Muscle of arm (tissue), 14 donors: Measurements from ENCODE around the gene PTEN. TPM values are rescaled to one million over a fixed set of nuclear protein-coding genes. Genes with fewer than 3 reads are reported as not detected.
"Not testable (repeated sequence)": the region's sequence is repeated elsewhere in the genome, so short reads cannot be mapped to it uniquely, and the experiment has no call there.

ENCODE experiments used
- DNase-seq: peaks from one replicate; pipeline ENCODE4 v3.0.0-alpha.2; 2013
- long read RNA-seq, 11 donors: transcript quantifications; one replicate each; lab custom pipeline, GENCODE V29; 2026
- polyA plus RNA-seq, 12 donors: library from polyadenylated mRNA; unstranded; fragments of 120-200 nt; gene quantifications; one replicate each; pipeline ENCODE4 v1.2.1, GENCODE V29; 2013; ENCODE audit not compliant: insufficient read length in 12 of 12

Gene PTEN
- 100 to 1,000 TPM in 1 of 12 donors, 10 to 100 TPM in 11; 40.6 to 106 (median 50.1) TPM for polyA plus RNA-seq
- long read RNA-seq, donor 1, full-length matches to known transcripts = 9 of 21 reads
- long read RNA-seq, donor 1, partial matches to known transcripts = 12 of 21 reads
- long read RNA-seq, donor 1, other reads (novel, unspliced or antisense) = 0 of 21 reads
- long read RNA-seq, donor 2, full-length matches to known transcripts = 7 of 7 reads
- long read RNA-seq, donor 2, partial matches to known transcripts = 0 of 7 reads
- long read RNA-seq, donor 2, other reads (novel, unspliced or antisense) = 0 of 7 reads
- long read RNA-seq, donor 3, full-length matches to known transcripts = 6 of 6 reads
- long read RNA-seq, donor 3, partial matches to known transcripts = 0 of 6 reads
- long read RNA-seq, donor 3, other reads (novel, unspliced or antisense) = 0 of 6 reads
- long read RNA-seq, donor 4, full-length matches to known transcripts = 4 of 4 reads
- long read RNA-seq, donor 4, partial matches to known transcripts = 0 of 4 reads
- long read RNA-seq, donor 4, other reads (novel, unspliced or antisense) = 0 of 4 reads
- long read RNA-seq, donor 5 = 0 reads
- long read RNA-seq, donor 6, full-length matches to known transcripts = 4 of 4 reads
- long read RNA-seq, donor 6, partial matches to known transcripts = 0 of 4 reads
- long read RNA-seq, donor 6, other reads (novel, unspliced or antisense) = 0 of 4 reads
- long read RNA-seq, donor 7, full-length matches to known transcripts = 3 of 3 reads
- long read RNA-seq, donor 7, partial matches to known transcripts = 0 of 3 reads
- long read RNA-seq, donor 7, other reads (novel, unspliced or antisense) = 0 of 3 reads
- long read RNA-seq, donor 8, full-length matches to known transcripts = 12 of 12 reads
- long read RNA-seq, donor 8, partial matches to known transcripts = 0 of 12 reads
- long read RNA-seq, donor 8, other reads (novel, unspliced or antisense) = 0 of 12 reads
- long read RNA-seq, donor 9, full-length matches to known transcripts = 4 of 4 reads
- long read RNA-seq, donor 9, partial matches to known transcripts = 0 of 4 reads
- long read RNA-seq, donor 9, other reads (novel, unspliced or antisense) = 0 of 4 reads
- long read RNA-seq, donor 10, full-length matches to known transcripts = 15 of 15 reads
- long read RNA-seq, donor 10, partial matches to known transcripts = 0 of 15 reads
- long read RNA-seq, donor 10, other reads (novel, unspliced or antisense) = 0 of 15 reads
- long read RNA-seq, donor 11, full-length matches to known transcripts = 8 of 8 reads
- long read RNA-seq, donor 11, partial matches to known transcripts = 0 of 8 reads
- long read RNA-seq, donor 11, other reads (novel, unspliced or antisense) = 0 of 8 reads

DNA sequence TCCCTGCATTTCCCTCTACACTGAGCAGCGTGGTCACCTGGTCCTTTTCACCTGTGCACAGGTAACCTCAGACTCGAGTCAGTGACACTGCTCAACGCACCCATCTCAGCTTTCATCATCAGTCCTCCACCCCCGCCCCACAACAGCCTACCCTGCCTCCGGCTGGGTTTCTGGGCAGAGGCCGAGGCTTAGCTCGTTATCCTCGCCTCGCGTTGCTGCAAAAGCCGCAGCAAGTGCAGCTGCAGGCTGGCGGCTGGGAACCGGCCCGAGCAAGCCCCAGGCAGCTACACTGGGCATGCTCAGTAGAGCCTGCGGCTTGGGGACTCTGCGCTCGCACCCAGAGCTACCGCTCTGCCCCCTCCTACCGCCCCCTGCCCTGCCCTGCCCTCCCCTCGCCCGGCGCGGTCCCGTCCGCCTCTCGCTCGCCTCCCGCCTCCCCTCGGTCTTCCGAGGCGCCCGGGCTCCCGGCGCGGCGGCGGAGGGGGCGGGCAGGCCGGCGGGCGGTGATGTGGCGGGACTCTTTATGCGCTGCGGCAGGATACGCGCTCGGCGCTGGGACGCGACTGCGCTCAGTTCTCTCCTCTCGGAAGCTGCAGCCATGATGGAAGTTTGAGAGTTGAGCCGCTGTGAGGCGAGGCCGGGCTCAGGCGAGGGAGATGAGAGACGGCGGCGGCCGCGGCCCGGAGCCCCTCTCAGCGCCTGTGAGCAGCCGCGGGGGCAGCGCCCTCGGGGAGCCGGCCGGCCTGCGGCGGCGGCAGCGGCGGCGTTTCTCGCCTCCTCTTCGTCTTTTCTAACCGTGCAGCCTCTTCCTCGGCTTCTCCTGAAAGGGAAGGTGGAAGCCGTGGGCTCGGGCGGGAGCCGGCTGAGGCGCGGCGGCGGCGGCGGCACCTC, at the start of gene PTEN, which contains the start of gene KLLN:
Gene PTEN, plus strand, starts transcription at position 573 of the 891 bp plus-strand sequence. CDS start 845 bp downstream, outside the sequence.
Gene KLLN, minus strand, starts transcription at position 481 of the 891 bp plus-strand sequence. CDS start 1,046 bp downstream, outside the sequence.
- peak; percentile 91 for DNase-seq

DNA sequence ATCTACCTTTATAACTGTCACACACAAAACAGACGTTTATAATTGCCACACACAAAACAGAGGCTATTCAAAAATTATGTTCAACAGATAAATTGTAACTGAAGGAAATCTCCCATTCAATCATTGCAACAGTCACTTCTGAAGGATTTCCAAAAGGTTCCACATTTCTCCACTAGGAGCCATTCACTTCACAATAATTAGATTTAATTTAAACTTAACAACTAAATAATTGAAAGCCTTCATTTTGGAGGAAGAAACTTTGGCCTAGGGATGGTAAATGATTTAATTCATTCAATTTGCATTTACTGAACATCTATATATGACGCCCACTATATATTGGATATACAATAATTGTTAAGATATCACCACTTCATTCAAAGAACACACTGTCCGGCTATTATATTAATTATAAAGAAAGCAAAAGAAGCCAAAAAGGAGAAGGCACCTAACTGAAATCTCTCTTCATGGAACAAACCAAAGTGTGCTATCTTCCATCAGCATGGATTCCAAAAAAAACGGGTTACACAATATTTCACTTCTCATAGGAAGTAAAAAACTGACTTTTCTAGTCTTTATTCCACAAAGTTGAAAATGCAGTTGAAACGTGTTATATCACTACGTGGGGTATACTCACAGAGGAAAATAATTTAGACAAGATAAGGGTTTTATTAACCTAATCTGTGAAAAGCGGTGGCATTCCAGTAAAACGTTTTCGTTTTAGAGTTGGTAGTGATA, 47.1 kb upstream of the PTEN start:
- DNase-seq = no peak

- no peak for DNase-seq
Measured at GRCh38 chr10:87816898-87817608, 46.4 kb upstream of the PTEN start.

DNA sequence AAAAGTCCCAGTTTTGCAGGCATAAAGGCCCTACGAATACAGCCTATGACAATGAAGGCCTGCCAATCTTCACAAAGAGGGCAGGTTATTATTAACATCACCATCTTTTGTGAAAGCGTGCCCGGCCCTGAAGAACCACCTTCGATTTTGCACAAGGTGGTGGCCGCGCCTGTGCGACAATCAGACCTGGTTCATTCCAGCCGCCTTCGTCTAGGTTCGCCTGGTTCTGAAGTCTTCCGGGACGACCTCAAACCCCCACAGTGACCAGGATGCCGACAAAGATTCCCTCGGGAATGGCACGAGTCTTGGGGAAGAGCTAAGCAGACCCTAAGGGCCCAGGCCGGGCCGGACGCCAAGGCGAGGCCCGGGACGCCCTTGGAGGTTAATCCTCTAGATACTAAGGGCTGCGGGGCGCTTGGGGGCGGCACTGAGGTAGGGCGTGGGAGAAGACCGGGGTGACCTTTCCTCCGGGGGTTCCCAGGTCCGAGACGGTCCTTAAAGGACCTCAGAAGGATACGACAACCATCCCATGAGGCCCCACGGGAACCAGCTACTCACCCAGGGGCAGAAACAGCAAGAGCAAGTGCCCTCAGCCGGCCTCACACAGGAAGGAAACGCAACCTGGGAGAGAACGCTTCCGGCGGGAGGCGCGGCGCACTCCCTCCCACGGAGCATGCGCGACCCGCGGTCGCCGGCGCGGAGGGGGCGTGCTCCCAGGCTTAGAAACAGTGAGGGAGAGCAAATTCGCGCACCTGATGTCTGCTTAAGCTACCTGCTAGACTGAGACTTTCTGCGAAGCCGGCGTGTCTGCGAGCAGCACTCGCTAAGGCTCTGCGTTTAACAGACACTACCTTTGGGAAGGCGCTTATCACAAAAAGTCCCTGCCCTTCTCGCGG, 45.6 kb upstream of the PTEN start, which contains the start of gene ATAD1:
Gene ATAD1, minus strand, starts transcription at position 618 of the 896 bp plus-strand sequence. CDS start 3,627 bp downstream, outside the sequence.
- DNase-seq = peak; percentile 84

DNA sequence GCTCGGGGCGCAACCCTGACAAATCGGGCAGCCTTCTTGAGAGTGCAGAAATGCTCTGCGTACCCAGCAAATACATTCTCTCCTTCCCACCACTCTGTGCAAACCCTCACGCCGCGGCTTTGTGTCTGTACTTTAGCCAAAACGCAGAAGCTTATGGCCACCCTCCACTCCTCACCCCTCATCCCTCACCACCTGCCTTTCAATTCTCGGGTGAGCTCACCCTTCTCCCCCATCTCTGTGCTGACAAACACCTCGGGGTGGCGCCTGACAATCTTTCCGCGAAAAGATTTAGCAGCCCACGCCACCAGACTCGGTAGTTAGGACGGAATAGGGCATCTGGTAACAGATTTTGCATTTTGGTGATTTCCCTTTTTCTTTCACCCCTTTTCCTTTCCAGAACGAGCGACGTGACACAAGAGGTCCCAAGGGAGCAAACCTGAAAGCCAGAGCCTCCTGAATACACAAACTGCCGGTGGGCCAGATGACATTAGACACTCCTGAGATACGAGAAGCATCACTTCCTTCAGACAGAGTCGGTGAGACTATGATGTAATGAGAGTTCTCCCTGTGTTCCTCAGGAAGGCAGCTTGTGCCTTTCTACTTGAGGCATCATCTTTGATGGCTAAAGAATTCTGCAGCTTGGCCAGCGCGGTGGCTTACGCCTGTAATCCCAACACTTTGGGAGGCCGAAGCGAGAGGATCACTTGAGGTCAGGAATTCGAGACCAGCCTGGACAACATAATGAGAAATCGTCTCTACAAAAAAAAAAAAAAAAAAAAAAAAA, 44.7 kb upstream of the PTEN start:
- DNase-seq = peak; percentile 12

GRCh38 chr10:87819289-87819585, 44.2 kb upstream of the PTEN start:
- DNase-seq = no peak

DNA sequence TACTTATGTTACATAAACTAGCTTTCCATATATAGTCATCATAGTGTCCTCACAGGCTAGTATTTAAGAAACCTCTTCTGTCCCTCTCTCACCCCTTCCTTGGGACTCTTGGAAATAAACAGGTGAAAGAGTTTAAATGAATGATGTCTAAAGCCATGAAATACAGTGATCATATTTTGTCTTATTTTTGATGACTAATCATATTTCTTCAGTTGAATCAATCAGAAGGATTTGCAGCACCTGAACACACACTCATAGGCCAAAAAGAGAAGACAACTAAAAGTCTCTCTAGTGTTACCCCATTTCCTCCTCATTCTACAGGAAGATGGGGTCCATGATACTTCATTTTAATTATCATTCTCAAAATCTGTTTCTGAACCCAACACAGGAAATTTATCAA, 36.8 kb upstream of the PTEN start:
- DNase-seq = no peak

DNA sequence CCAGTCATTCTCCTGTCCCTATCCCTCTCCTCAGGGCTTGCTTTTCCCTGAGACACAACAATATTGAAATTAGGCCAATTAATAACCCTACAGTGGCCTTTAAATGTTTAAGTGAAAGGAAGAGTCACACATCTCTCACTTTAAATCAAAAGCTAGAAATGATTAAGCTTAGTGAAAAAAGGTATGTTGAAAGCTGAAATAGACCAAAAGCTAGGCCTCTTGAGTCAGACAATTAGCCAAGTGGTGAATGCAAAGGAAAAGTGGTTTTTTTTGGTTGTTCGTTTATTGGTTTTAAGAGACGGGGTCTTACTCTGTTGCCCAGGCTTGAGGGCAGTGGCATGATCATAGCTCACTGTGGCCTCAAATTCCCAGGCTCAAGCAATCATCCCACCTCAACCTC, 35.7 kb upstream of the PTEN start:
- no peak for DNase-seq

DNA sequence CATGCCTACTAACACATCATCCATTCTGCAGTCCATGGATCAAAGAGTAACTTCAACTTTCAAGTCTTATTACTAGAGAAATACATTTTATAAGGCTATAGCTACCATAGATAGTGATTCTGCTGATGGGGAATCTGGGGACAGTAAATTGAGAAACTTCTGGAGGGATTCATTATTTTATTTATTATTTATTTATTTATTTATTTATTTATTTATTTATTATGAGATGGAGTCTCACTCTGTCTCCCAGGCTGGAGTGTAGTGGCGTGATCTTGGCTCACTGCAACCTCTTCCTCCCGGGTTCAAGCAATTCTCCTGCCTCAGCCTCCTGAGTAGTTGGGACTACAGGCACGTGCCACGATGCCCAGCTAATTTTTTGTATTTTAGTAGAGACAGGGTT, 34.4 kb upstream of the PTEN start:
- not testable (repeated sequence) for DNase-seq

GRCh38 chr10:87829986-87830729, 33.3 kb upstream of the PTEN start:
- no peak for DNase-seq

DNA sequence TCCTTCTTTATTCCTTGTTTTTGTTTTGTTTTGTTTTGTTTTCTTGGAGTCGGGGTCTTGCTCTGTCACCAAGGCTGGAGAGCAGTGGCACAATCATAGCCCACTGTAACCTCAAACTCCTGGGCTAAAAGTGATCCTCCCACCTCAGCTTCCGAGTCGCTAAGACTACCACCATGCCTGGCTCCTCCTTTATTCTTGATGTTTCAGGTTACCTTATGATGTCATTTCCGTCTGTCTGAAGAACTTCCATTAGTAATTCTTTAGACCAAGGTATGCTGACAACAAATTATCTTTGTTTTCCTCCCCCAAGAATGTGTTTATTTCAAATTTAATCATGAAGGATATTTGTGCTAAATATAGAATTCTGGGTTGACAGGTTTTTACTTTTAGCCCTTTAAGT, 27.3 kb upstream of the PTEN start:
- DNase-seq = no peak

DNA sequence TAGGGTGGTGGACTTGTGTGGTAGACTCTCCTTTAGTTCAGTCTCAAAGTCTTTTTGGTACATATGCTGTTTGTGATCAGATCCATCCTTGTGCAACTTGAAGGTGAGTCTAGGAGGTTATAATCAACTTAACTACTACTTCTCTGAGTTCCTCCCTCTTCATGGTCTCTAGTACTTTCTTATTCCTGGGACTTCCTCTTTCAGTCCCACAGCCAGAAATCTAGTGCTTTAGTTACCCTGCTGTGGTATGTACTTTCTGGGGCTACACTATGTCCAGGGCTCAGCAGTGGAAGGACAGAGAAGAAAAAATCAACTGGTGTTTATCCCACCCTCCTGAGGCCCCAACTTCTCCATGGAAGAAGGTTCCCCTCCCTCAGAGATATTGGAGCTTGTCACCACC, 26.0 kb upstream of the PTEN start:
- no peak for DNase-seq

- no peak for DNase-seq
Measured at GRCh38 chr10:87838650-87839049, 24.8 kb upstream of the PTEN start.

DNA sequence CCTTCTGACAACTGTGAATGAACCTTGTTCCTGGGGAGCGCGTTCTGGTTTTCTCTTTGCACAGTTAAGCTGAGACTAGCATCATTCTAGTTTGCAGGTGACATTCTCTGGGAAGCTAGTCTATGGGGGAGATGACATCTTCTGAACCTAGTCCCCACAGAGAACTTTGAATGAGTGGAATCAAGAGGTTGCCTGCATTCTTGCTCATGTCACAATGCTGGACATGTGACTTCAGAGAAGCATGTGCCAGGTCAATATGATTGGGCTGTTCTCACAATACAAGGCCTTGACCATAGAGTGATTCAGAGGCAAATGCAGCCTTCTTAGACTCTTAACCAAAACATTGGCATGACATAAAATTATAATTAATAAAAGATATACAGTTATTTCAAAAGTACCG, 22.2 kb upstream of the PTEN start:
- no peak for DNase-seq

DNA sequence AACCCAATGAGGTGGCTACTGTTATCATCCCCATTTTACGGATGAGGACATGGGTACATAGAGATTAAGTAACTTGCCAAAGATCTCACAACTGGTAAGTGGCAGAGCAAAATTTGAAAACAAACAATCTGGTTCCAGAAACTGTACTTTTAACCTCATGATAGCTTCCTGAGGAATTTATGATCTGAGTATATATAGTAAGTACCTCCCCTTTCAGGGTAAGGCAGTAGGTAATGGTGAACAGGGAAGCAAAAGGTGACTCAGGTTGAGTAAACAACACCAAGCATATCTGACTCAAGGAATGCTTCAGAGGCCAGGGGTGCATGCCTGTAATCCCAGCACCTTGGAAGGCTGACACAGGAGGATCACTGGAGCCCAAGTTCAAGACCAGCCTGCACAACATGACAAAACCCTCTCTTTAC, 21.2 kb upstream of the PTEN start:
- no peak for DNase-seq

DNA sequence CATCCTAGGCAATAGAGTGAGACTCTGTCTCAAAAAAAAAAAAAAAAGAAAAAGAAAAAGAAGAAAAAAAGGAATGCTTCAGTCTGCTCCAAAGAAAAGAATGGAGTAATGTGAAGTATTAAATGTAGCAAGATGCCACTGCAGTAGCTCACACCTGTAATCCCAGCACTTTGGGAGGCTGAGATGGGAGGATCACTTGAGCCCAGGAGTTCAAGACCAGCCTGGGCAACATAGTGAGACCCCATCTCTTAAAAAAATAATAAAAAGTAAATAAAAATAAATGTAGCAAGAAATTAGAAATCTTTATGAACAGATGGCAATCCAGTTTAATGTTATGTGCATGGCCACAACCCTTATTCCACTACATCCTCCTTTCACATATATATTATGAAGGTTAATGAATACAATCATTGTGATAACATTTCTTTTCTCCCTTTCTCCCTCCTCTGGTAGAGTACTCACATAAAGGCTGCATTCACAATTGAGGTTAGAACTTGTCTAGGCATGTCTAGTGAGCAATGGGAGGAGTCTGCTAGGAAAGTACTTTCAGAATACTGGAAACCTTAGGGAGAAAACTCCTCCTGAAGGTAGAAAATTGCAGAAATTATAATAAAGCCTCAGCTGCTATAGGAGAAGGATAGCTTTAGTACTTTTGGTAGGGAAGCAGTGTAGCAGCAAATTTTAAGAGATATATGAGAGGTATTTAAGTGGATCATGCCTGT, 20.5 kb upstream of the PTEN start:
- no peak for DNase-seq
